ENCODE measurements around the gene BMP6. TPM values are rescaled to one million over a fixed set of nuclear protein-coding genes. Genes with fewer than 3 reads are reported as not detected.

BMP6 gene
- total RNA-seq, 1 experiment from 2014 or later = 0.28 TPM

- no peak overlapping the region for H3K4ac ChIP-seq (ENCODE audit: low read depth, low read length)
- no peak overlapping the region for H3K23ac ChIP-seq (ENCODE audit: insufficient read length, low read depth, low read length)
- H3K36me3 Mint-ChIP-seq (ENCODE audit: insufficient read depth in 1 of 3, low read depth in 3 of 3) = peaks cover 48 to 94% (median 94%) of the 10 kb centered on the region in 3 experiments; a peak in 6 of 7 replicates
- no peak overlapping the region for H4K5ac ChIP-seq (ENCODE audit: insufficient read length, low read depth, low read length)
- no peak overlapping the region for H2BK12ac ChIP-seq (ENCODE audit: insufficient read length, low read depth, low read length)
- no peaks in the 10 kb centered on the region for H3K9me3 ChIP-seq (ENCODE audit: control insufficient read depth, low read depth, low read length)
- no peaks in the 10 kb centered on the region for H4K20me1 ChIP-seq (ENCODE audit: control insufficient read depth, insufficient read depth, insufficient read length)
- no peak overlapping the region for H2BK15ac ChIP-seq (ENCODE audit: low read depth, low read length)
- H2BK120ac ChIP-seq (ENCODE audit: low read depth, low read length, poor library complexity, severe bottlenecking) = no peak overlapping the region
- no peaks in the 10 kb centered on the region for H3K27me3 ChIP-seq (ENCODE audit: insufficient read depth, low read length)
- no peak overlapping the region for H3K27ac Mint-ChIP-seq
- H4K91ac ChIP-seq (ENCODE audit: insufficient read length, low read depth, low read length) = no peak overlapping the region
- DNase-seq = no peak
- no peaks in the 10 kb centered on the region for H3K79me1 ChIP-seq (ENCODE audit: insufficient read depth, low read depth, low read length, poor library complexity, severe bottlenecking)
- no peak for TF ChIP-seq CTCF (conservative IDR thresholded peaks at IDR 0.05)
- H3K4me3 Mint-ChIP-seq = no peak overlapping the region
- no peak overlapping the region for H3K27ac ChIP-seq (ENCODE audit: insufficient read length, low read depth, low read length)
- no peak overlapping the region for H3K56ac ChIP-seq (ENCODE audit: insufficient read length, low read depth, low read length)
- H3K23me2 ChIP-seq (ENCODE audit: insufficient read length, low read depth, low read length, poor library complexity, severe bottlenecking) = no peaks in the 10 kb centered on the region
- H2AFZ ChIP-seq (ENCODE audit: low read length) = no peak overlapping the region
- H3K4me1 ChIP-seq (ENCODE audit: insufficient read depth, low read length) = no peaks in the 10 kb centered on the region
- H3K4me2 ChIP-seq (ENCODE audit: insufficient read depth, insufficient read length, low read length) = no peak overlapping the region
- no peak overlapping the region for H3K14ac ChIP-seq (ENCODE audit: insufficient read depth, low read length)
- no peak overlapping the region for H2BK20ac ChIP-seq (ENCODE audit: low read depth, low read length, poor library complexity, severe bottlenecking)
- no peaks in the 10 kb centered on the region for H3K79me2 ChIP-seq (ENCODE audit: insufficient read depth, low read length)
- no peaks in the 10 kb centered on the region for H3K27me3 Mint-ChIP-seq (ENCODE audit: low read depth)
- no peak overlapping the region for H2AK5ac ChIP-seq (ENCODE audit: insufficient read length, low read length)
- no peaks in the 10 kb centered on the region for H3K4me1 Mint-ChIP-seq
- no peak overlapping the region for H2BK5ac ChIP-seq (ENCODE audit: insufficient read length, low read length)
- no peak overlapping the region for H4K8ac ChIP-seq (replicated peaks; ENCODE audit: insufficient read length, low read depth, low read length)
- H3T11ph ChIP-seq (ENCODE audit: low read length) = no peak overlapping the region
- no peaks in the 10 kb centered on the region for H3K9me3 Mint-ChIP-seq
- WGBS (ENCODE audit: extremely low coverage, insufficient read length, low lambda C conversion rate) = no CpG with 5 or more reads among the region's 4 CpGs
- no peak overlapping the region for H3K9ac ChIP-seq (ENCODE audit: extremely low read depth, insufficient read length, low read length)
- no peak overlapping the region for H3K18ac ChIP-seq (ENCODE audit: insufficient read length, low read depth, low read length)
These were observed 174.0 kb downstream of the BMP6 start for GRCh38 chr6:7899889-7900213.
